ENCODE results near the gene HM13.
"Not testable (repeated sequence)": the region's sequence is repeated elsewhere in the genome, so short reads cannot be mapped to it uniquely, and the experiment has no call there.

The HM13 gene

GRCh38 chr20:31500527-31500926 is 13.7 kb upstream of the HM13 start:
- no peak for DNase-seq (ENCODE audit: low read depth)

GRCh38 chr20:31502884-31503673 is 11.2 kb upstream of the HM13 start:
- peak; percentile 57 for DNase-seq (ENCODE audit: low read depth)

GRCh38 chr20:31505903-31506302 is 8.3 kb upstream of the HM13 start:
- DNase-seq (ENCODE audit: low read depth), result no peak

- no peak for DNase-seq (ENCODE audit: low read depth)
Measured at GRCh38 chr20:31508517-31509244, 5.6 kb upstream of the HM13 start.

- no peak for DNase-seq (ENCODE audit: low read depth)
Measured at GRCh38 chr20:31515072-31515774, 981 bp downstream of the HM13 start.

- DNase-seq (ENCODE audit: low read depth), result no peak
Measured at GRCh38 chr20:31515775-31516107, 1.5 kb downstream of the HM13 start.

- no peak for DNase-seq (ENCODE audit: low read depth)
Measured at GRCh38 chr20:31516166-31516565, 1.9 kb downstream of the HM13 start.

- no peak for DNase-seq (ENCODE audit: low read depth)
Measured at GRCh38 chr20:31516651-31517050, 2.4 kb downstream of the HM13 start.

- peak; percentile 64 for DNase-seq (ENCODE audit: low read depth)
Measured at GRCh38 chr20:31517373-31517772, 3.1 kb downstream of the HM13 start.

GRCh38 chr20:31521267-31521666 is 7.0 kb downstream of the HM13 start:
- DNase-seq (ENCODE audit: low read depth), result not testable (repeated sequence)

GRCh38 chr20:31522731-31523130 is 8.5 kb downstream of the HM13 start:
- DNase-seq (ENCODE audit: low read depth), result no peak

GRCh38 chr20:31523361-31524283 is 9.4 kb downstream of the HM13 start:
- DNase-seq (ENCODE audit: low read depth), result no peak

GRCh38 chr20:31527266-31527665 is 13.0 kb downstream of the HM13 start:
- DNase-seq (ENCODE audit: low read depth), result no peak

- DNase-seq (ENCODE audit: low read depth), result no peak
Measured at GRCh38 chr20:31535298-31535697, 21.1 kb downstream of the HM13 start.

GRCh38 chr20:31536575-31536974 is 22.3 kb downstream of the HM13 start:
- no peak for DNase-seq (ENCODE audit: low read depth)

GRCh38 chr20:31537116-31537871 is 23.1 kb downstream of the HM13 start:
- no peak for DNase-seq (ENCODE audit: low read depth)

- DNase-seq (ENCODE audit: low read depth), result no peak
Measured at GRCh38 chr20:31537890-31538289, 23.6 kb downstream of the HM13 start.

GRCh38 chr20:31538326-31538725 is 24.1 kb downstream of the HM13 start:
- no peak for DNase-seq (ENCODE audit: low read depth)

- not testable (repeated sequence) for DNase-seq (ENCODE audit: low read depth)
Measured at GRCh38 chr20:31539636-31540035, 25.4 kb downstream of the HM13 start.

- no peak for DNase-seq (ENCODE audit: low read depth)
Measured at GRCh38 chr20:31540406-31540805, 26.2 kb downstream of the HM13 start.

- no peak for DNase-seq (ENCODE audit: low read depth)
Measured at GRCh38 chr20:31542201-31542842, 28.1 kb downstream of the HM13 start.
